ENCODE data around the gene SUV39H1. TPM values are rescaled to one million over a fixed set of nuclear protein-coding genes. Genes with fewer than 3 reads are reported as not detected.
"Not testable (repeated sequence)": the region's sequence is repeated elsewhere in the genome, so short reads cannot be mapped to it uniquely, and the experiment has no call there.

The SUV39H1 gene
- total and polyA plus RNA-seq, 2 donors (not counting 1 experiment from before 2014, with no cell fraction given), result 6.7 to 9.5 TPM

DNA sequence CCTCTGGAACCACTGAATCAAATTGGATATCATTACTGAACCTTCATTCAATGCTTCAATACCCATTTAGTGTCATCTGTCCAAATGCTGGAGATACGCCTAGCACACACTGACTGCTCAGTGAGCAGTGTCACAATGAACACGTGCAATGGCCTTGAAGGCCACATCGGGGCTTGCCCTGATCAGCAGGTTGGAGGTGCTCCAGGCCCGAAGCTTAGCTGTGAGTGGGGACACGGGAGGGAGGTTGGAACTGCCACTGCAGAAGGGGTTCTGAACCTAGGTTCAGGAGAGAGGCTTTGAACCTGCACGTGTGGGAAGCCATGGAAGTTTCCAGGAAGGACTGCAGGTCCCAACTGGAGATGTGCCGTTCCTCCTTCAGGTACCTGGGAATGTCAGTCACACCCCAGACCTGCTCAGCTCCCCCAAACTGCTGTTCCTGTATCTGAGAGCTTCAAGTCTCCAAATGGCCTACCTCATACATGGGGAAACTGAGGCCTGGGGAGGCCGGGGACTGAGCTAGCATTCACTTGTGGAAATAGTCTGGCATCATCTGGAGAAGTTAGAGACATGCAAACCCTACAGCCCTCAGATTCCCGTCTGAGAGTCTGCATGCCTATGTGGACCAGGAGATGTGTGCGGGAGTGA, 14.9 kb upstream of the SUV39H1 start:
- no peak overlapping the region for H3K9ac ChIP-seq (ENCODE audit: low read length)
- H3K27ac ChIP-seq (ENCODE audit: low read length in 2 of 2), result no peak overlapping the region
- Mint-ChIP-seq H3K9me3 (ENCODE audit: insufficient read depth) (no peaks in the 10 kb centered on the region), H3K4me3 (no peak overlapping the region), H3K27me3 (no peaks in the 10 kb centered on the region), H3K27ac (peak overlapping the region; percentile 65), H3K4me1 (peaks cover 60% of the 10 kb centered on the region)
- no peak for TF ChIP-seq EZH2 (IDR thresholded peaks at IDR 0.05; ENCODE audit: borderline replicate concordance, insufficient read depth, low read depth, low read length, poor library complexity, severe bottlenecking)
- TF ChIP-seq, protein P1, sequence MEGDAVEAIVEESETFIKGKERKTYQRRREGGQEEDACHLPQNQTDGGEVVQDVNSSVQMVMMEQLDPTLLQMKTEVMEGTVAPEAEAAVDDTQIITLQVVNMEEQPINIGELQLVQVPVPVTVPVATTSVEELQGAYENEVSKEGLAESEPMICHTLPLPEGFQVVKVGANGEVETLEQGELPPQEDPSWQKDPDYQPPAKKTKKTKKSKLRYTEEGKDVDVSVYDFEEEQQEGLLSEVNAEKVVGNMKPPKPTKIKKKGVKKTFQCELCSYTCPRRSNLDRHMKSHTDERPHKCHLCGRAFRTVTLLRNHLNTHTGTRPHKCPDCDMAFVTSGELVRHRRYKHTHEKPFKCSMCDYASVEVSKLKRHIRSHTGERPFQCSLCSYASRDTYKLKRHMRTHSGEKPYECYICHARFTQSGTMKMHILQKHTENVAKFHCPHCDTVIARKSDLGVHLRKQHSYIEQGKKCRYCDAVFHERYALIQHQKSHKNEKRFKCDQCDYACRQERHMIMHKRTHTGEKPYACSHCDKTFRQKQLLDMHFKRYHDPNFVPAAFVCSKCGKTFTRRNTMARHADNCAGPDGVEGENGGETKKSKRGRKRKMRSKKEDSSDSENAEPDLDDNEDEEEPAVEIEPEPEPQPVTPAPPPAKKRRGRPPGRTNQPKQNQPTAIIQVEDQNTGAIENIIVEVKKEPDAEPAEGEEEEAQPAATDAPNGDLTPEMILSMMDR (IDR thresholded peaks at IDR 0.05), result no peak
- POLR2A ChIA-PET, result no interaction called here
- H4K20me1 ChIP-seq (ENCODE audit: control insufficient read depth, insufficient read depth, low read length, poor library complexity, severe bottlenecking), result peaks cover 16% of the 10 kb centered on the region
- H3K79me2 ChIP-seq (ENCODE audit: control insufficient read depth, insufficient read depth, low read length), result peaks cover 44% of the 10 kb centered on the region
- peaks cover 26 to 47% of the 10 kb centered on the region in 2 donors for H3K4me1 ChIP-seq (ENCODE audit: control insufficient read depth in 2 of 2, insufficient read depth in 2 of 2, low read length in 2 of 2)
- H3K27me3 ChIP-seq (replicated peaks in 1 of 4; ENCODE audit: control extremely low read depth in 1 of 4, control insufficient read depth in 3 of 4, insufficient read depth in 4 of 4, low read length in 3 of 4), result no peaks in the 10 kb centered on the region
- no peak overlapping the region for H3K4me3 ChIP-seq (ENCODE audit: control extremely low read depth in 1 of 5, extremely low read depth in 1 of 5, insufficient read depth in 1 of 5, low read depth in 2 of 5, low read length in 4 of 5)
- H3K9me3 ChIP-seq (ENCODE audit: control extremely low read depth in 1 of 3, control insufficient read depth in 2 of 3, insufficient read depth in 1 of 3, low read length in 2 of 3), result no peaks in the 10 kb centered on the region
- 89% methylated on average over 6 of the region's 10 CpGs for WGBS (ENCODE audit: insufficient coverage)
- intact Hi-C loops (cut with micrococcal nuclease), result no loop called here
- no peak for DNase-seq
- H3K36me3 ChIP-seq (replicated peaks in 1 of 2; ENCODE audit: control extremely low read depth in 1 of 2, control insufficient read depth in 1 of 2, extremely low read depth in 1 of 2, insufficient read depth in 2 of 2, low read length in 1 of 2), result peaks cover 0 to 13% of the 10 kb centered on the region in 2 experiments
- ATAC-seq (ENCODE audit: low read depth), result no peak
- CTCF ChIA-PET, result no interaction called here
- H2AFZ ChIP-seq (ENCODE audit: insufficient read depth, low read depth, low read length, poor library complexity, severe bottlenecking), result no peak overlapping the region
- no peak overlapping the region for H3K4me2 ChIP-seq (replicated peaks; ENCODE audit: low read depth, low read length, poor library complexity, severe bottlenecking)

DNA sequence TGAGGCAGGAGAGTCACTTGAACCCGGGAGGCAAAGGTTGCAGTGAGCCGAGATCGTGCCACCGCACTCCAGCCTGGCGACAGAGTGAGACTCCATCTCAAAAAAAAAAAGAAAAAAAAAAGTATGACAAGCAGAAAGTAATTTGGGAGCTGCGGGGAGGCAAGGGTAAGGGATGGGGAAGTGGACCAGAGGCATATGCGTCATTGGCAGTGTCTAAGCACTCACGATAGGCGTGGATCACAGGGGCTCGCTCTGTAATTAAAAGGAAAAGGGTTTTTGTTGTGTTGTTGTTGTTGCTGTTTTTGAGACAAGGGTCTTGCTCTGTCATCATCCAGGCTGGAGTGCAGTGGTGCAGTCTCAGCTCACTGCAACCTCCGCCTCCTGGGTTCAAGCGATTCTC, 13.7 kb upstream of the SUV39H1 start:
- not testable (repeated sequence) for H3K9me3 ChIP-seq (ENCODE audit: control extremely low read depth in 1 of 3, control insufficient read depth in 2 of 3, insufficient read depth in 1 of 3, low read length in 2 of 3); H3K27me3 ChIP-seq (replicated peaks in 1 of 4; ENCODE audit: control extremely low read depth in 1 of 4, control insufficient read depth in 3 of 4, insufficient read depth in 4 of 4, low read length in 3 of 4); ATAC-seq (ENCODE audit: low read depth); DNase-seq; H3K9me3 Mint-ChIP-seq (ENCODE audit: insufficient read depth); H3K9ac ChIP-seq (ENCODE audit: low read length); H3K4me3 ChIP-seq (ENCODE audit: control extremely low read depth in 1 of 5, extremely low read depth in 1 of 5, insufficient read depth in 1 of 5, low read depth in 2 of 5, low read length in 4 of 5); H3K27me3 Mint-ChIP-seq
- ChIA-PET POLR2A (interaction anchor here (0.8 to 1.6 kb wide), 4 partner anchors 13 to 506 kb away, joined by 3 to 7 read pairs (median 3); partner anchors contain the start of genes RBM3 and SUV39H1), CTCF (interaction anchor here (0.8 to 1.7 kb wide), 4 partner anchors 13 to 258 kb away, joined by 3 to 5 read pairs (median 4); partner anchors contain the start of gene HDAC6)
- Mint-ChIP-seq H3K27ac (peak overlapping the region; percentile 95), H3K4me1 (peaks cover 59% of the 10 kb centered on the region), H3K4me3 (peak overlapping the region; percentile 16)
- peaks cover 50% of the 10 kb centered on the region for H3K79me2 ChIP-seq (ENCODE audit: control insufficient read depth, insufficient read depth, low read length)
- peaks cover 23% of the 10 kb centered on the region for H4K20me1 ChIP-seq (ENCODE audit: control insufficient read depth, insufficient read depth, low read length, poor library complexity, severe bottlenecking)
- H3K4me2 ChIP-seq (replicated peaks; ENCODE audit: low read depth, low read length, poor library complexity, severe bottlenecking), result peak overlapping the region; percentile 76
- WGBS (ENCODE audit: insufficient coverage), result 94% methylated on average over 7 of the region's 12 CpGs
- intact Hi-C loops (cut with micrococcal nuclease), result loop anchor here (1.0 kb wide), 1 partner anchor 14 kb away; the partner anchor contains the start of gene SUV39H1
- H3K36me3 ChIP-seq (replicated peaks in 1 of 2; ENCODE audit: control extremely low read depth in 1 of 2, control insufficient read depth in 1 of 2, extremely low read depth in 1 of 2, insufficient read depth in 2 of 2, low read length in 1 of 2), result peaks cover under 1 to 21% of the 10 kb centered on the region in 2 experiments
- H3K4me1 ChIP-seq (ENCODE audit: control insufficient read depth in 2 of 2, insufficient read depth in 2 of 2, low read length in 2 of 2), result peaks cover 26 to 40% of the 10 kb centered on the region in 2 donors
- peak overlapping the region; percentile 71 to 88 for H3K27ac ChIP-seq (ENCODE audit: low read length in 2 of 2)
- peak overlapping the region; percentile 78 for H2AFZ ChIP-seq (ENCODE audit: insufficient read depth, low read depth, low read length, poor library complexity, severe bottlenecking)
